Lower leg skin (tissue), 3 donors: Measurements from ENCODE around the gene ANO1.

Experiments
- CTCF ChIP-seq, 3 donors: fragments of 450-650 bp; IDR thresholded peaks; one replicate each; pipeline ENCODE4 v1.5.1; 2016; ENCODE audit warnings: antibody characterized with exemption in 3 of 3, mild to moderate bottlenecking in 3 of 3, moderate library complexity in 2 of 3
- POLR2A ChIP-seq, 2 donors: fragments of 450-650 bp; IDR thresholded peaks; one replicate each; pipeline ENCODE4 v1.6.1; 2016 to 2017; ENCODE audit warnings: antibody characterized with exemption in 2 of 2, mild to moderate bottlenecking in 1 of 2, moderate library complexity in 1 of 2

GRCh38 chr11:70054004-70054403, 24.1 kb upstream of the ANO1 start:
- no peak for TF ChIP-seq CTCF (IDR thresholded peaks at IDR 0.05)
- no peak for TF ChIP-seq POLR2A (IDR thresholded peaks at IDR 0.05)
